H9 (cell line): ENCODE measurements around the gene RNF114. TPM values are rescaled to one million over a fixed set of nuclear protein-coding genes. Genes with fewer than 3 reads are reported as not detected.

Experiments
- DNase-seq: peaks from one replicate; pipeline ENCODE4 v3.0.0-alpha.2; 2017
- H2AFZ ChIP-seq: one replicate; pipeline ENCODE4 v1.6.1; 2013; ENCODE audit warnings: mild to moderate bottlenecking, low read length, control low read depth, moderate library complexity
- H2AK5ac ChIP-seq: 2 replicates; pipeline ENCODE4 v1.6.1; 2013; ENCODE audit warnings: low read length, control low read depth, mixed read lengths; ENCODE audit not compliant: insufficient read length
- H2BK120ac ChIP-seq: one replicate; pipeline ENCODE4 v1.6.1; 2013; ENCODE audit warnings: low read depth, mild to moderate bottlenecking, low read length, control low read depth, inconsistent platforms; ENCODE audit not compliant: poor library complexity, severe bottlenecking
- H2BK12ac ChIP-seq: 2 replicates; pipeline ENCODE4 v1.6.1; 2013; ENCODE audit warnings: low read length, control low read depth, mixed read lengths, low read depth; ENCODE audit not compliant: insufficient read length
- H2BK15ac ChIP-seq: 2 replicates; pipeline ENCODE4 v1.6.1; 2013; ENCODE audit warnings: low read depth, low read length, control low read depth
- H2BK20ac ChIP-seq: one replicate; pipeline ENCODE4 v1.6.1; 2013; ENCODE audit warnings: low read depth, mild to moderate bottlenecking, low read length, control low read depth, inconsistent platforms; ENCODE audit not compliant: poor library complexity, severe bottlenecking
- H2BK5ac ChIP-seq: 2 replicates; pipeline ENCODE4 v1.6.1; 2013; ENCODE audit warnings: low read length, control low read depth, mixed read lengths; ENCODE audit not compliant: insufficient read length
- H3K14ac ChIP-seq: 2 replicates; pipeline ENCODE4 v1.6.1; 2013; ENCODE audit warnings: low read length, control low read depth; ENCODE audit not compliant: insufficient read depth
- H3K18ac ChIP-seq: 2 replicates; pipeline ENCODE4 v1.6.1; 2013; ENCODE audit warnings: low read depth, mild to moderate bottlenecking, mixed read lengths, low read length, control low read depth; ENCODE audit not compliant: insufficient read length
- H3K23ac ChIP-seq: 2 replicates; pipeline ENCODE4 v1.6.1; 2013; ENCODE audit warnings: low read length, control low read depth, mixed read lengths, low read depth; ENCODE audit not compliant: insufficient read length
- H3K23me2 ChIP-seq: 2 replicates; pipeline ENCODE4 v1.6.1; 2013; ENCODE audit warnings: low read depth, mild to moderate bottlenecking, mixed read lengths, low read length, control low read depth; ENCODE audit not compliant: insufficient read length, poor library complexity, severe bottlenecking
- H3K27ac ChIP-seq: 2 replicates; pipeline ENCODE4 v1.5.1; 2013; ENCODE audit warnings: low read length, control low read depth, mixed read lengths, low read depth; ENCODE audit not compliant: insufficient read length
- H3K27me3 ChIP-seq: 2 replicates; pipeline ENCODE4 v1.6.1; 2013; ENCODE audit warnings: low read length, control low read depth, inconsistent platforms; ENCODE audit not compliant: insufficient read depth
- H3K4ac ChIP-seq: 2 replicates; pipeline ENCODE4 v1.6.1; 2013; ENCODE audit warnings: low read depth, mild to moderate bottlenecking, control low read depth, inconsistent platforms, low read length, moderate library complexity
- H3K4me1 ChIP-seq: 2 replicates; pipeline ENCODE4 v1.6.1; 2013; ENCODE audit warnings: low read length, control low read depth, inconsistent platforms; ENCODE audit not compliant: insufficient read depth
- H3K4me2 ChIP-seq: 2 replicates; pipeline ENCODE4 v1.6.1; 2013; ENCODE audit warnings: low read length, control low read depth, mixed read lengths; ENCODE audit not compliant: insufficient read length, insufficient read depth
- H3K56ac ChIP-seq: 2 replicates; pipeline ENCODE4 v1.6.1; 2013; ENCODE audit warnings: low read depth, mild to moderate bottlenecking, mixed read lengths, low read length, control low read depth; ENCODE audit not compliant: insufficient read length
- H3K79me1 ChIP-seq: 2 replicates; pipeline ENCODE4 v1.6.1; 2013; ENCODE audit warnings: low read depth, mild to moderate bottlenecking, moderate library complexity, low read length, control low read depth, inconsistent platforms; ENCODE audit not compliant: insufficient read depth, poor library complexity, severe bottlenecking
- H3K79me2 ChIP-seq: 2 replicates; pipeline ENCODE4 v1.6.1; 2013; ENCODE audit warnings: low read length, control low read depth, inconsistent platforms; ENCODE audit not compliant: insufficient read depth
- H3K9ac ChIP-seq: 2 replicates; pipeline ENCODE4 v1.6.1; 2013; ENCODE audit warnings: low read length, control low read depth, mixed read lengths; ENCODE audit not compliant: insufficient read length; ENCODE audit errors: extremely low read depth
- H3K9me3 ChIP-seq: one replicate; pipeline ENCODE4 v1.6.1; 2013; ENCODE audit warnings: low read depth, low read length, inconsistent platforms; ENCODE audit not compliant: control insufficient read depth
- H3T11ph ChIP-seq: one replicate; pipeline ENCODE4 v1.6.1; 2013; ENCODE audit warnings: mild to moderate bottlenecking, low read length, control low read depth, inconsistent platforms
- H4K20me1 ChIP-seq: one replicate; pipeline ENCODE4 v1.6.1; 2013; ENCODE audit not compliant: control insufficient read depth, insufficient read length, insufficient read depth
- H4K5ac ChIP-seq: 2 replicates; pipeline ENCODE4 v1.6.1; 2013; ENCODE audit warnings: low read depth, mild to moderate bottlenecking, mixed read lengths, low read length, control low read depth; ENCODE audit not compliant: insufficient read length
- H4K8ac ChIP-seq: replicated peaks from 2 replicates; pipeline ENCODE4 v1.6.1; 2013; ENCODE audit warnings: low read length, control low read depth, mixed read lengths, low read depth; ENCODE audit not compliant: insufficient read length
- H4K91ac ChIP-seq: 2 replicates; pipeline ENCODE4 v1.6.1; 2013; ENCODE audit warnings: low read depth, mild to moderate bottlenecking, moderate library complexity, mixed read lengths, low read length, control low read depth; ENCODE audit not compliant: insufficient read length
- H3K27ac Mint-ChIP-seq, 3 experiments: 2 replicates in 2 of 3; 3 replicates in 1 of 3; pipeline ENCODE4 v1.8.0; 2020 to 2021; ENCODE audit warnings: mixed read lengths in 3 of 3, mild to moderate bottlenecking in 1 of 3, moderate library complexity in 1 of 3
- H3K27me3 Mint-ChIP-seq: 2 replicates; pipeline ENCODE4 v1.8.0; 2021; ENCODE audit warnings: low read depth, mild to moderate bottlenecking, moderate library complexity, mixed read lengths
- H3K36me3 Mint-ChIP-seq, 3 experiments: 2 replicates in 2 of 3; 3 replicates in 1 of 3; pipeline ENCODE4 v1.8.0; 2020 to 2021; ENCODE audit warnings: low read depth in 3 of 3, mixed read lengths in 3 of 3; ENCODE audit not compliant: insufficient read depth in 1 of 3
- H3K4me1 Mint-ChIP-seq, 2 experiments: 2 replicates each; pipeline ENCODE4 v1.8.0; 2020; ENCODE audit warnings: mixed read lengths in 2 of 2
- H3K4me3 Mint-ChIP-seq, 2 experiments: 2 replicates in 1 of 2; 3 replicates in 1 of 2; pipeline ENCODE4 v1.8.0; 2020 to 2021; ENCODE audit warnings: mild to moderate bottlenecking in 2 of 2, mixed read lengths in 2 of 2, moderate library complexity in 1 of 2
- H3K9me3 Mint-ChIP-seq, 2 experiments: 2 replicates in 1 of 2; 3 replicates in 1 of 2; pipeline ENCODE4 v1.8.0; 2020; ENCODE audit warnings: mild to moderate bottlenecking in 2 of 2, mixed read lengths in 2 of 2, moderate library complexity in 1 of 2
- CTCF ChIP-seq: fragments of 200-600 bp; sonication (generic); conservative IDR thresholded peaks from 3 replicates; pipeline ENCODE4 v1.8.0; 2021; ENCODE audit warnings: antibody characterized with exemption, mild to moderate bottlenecking
- WGBS: extraction: QIAGEN DNeasy Blood & Tissue Kit; methylation state at CpG from one replicate; pipeline ENCODE4 v1.1.7; 2013; ENCODE audit warnings: missing lambda C conversion rate, low lambda C conversion rate, mixed read lengths; ENCODE audit not compliant: insufficient read length; ENCODE audit errors: extremely low coverage; 5-methylcytosine and 5-hydroxymethylcytosine counted together
- total RNA-seq: library from RNA; stranded (reverse); gene quantifications from 2 replicates; pipeline ENCODE4 v1.2.1, GENCODE V29; 2021

Gene RNF114
- total RNA-seq, 1 experiment from 2014 or later: 75.5 TPM

- Histone ChIP-seq H2BK20ac (no peak overlapping the region), H2BK120ac (no peak overlapping the region), H3K79me1 (no peaks in the 10 kb centered on the region), H4K8ac (no peak overlapping the region), H3K79me2 (no peaks in the 10 kb centered on the region), H2AFZ (no peak overlapping the region), H3K9me3 (no peaks in the 10 kb centered on the region), H4K91ac (no peak overlapping the region), H2BK12ac (no peak overlapping the region), H3K9ac (no peak overlapping the region), H3K27me3 (no peaks in the 10 kb centered on the region; the same call in 1 of the 2 replicates), H3K23ac (no peak overlapping the region), H3K23me2 (no peaks in the 10 kb centered on the region), H4K20me1 (no peaks in the 10 kb centered on the region), H3K56ac (no peak overlapping the region), H2AK5ac (no peak overlapping the region), H3K14ac (no peak overlapping the region), H2BK5ac (no peak overlapping the region), H3K27ac (no peak overlapping the region), H4K5ac (no peak overlapping the region), H3K18ac (no peak overlapping the region), H3T11ph (no peak overlapping the region), H3K4ac (no peak overlapping the region), H3K4me1 (no peaks in the 10 kb centered on the region), H2BK15ac (no peak overlapping the region), H3K4me2 (no peak overlapping the region)
- Mint-ChIP-seq H3K27ac (no peak overlapping the region), H3K4me1 (peaks cover 0 to 8% of the 10 kb centered on the region in 2 experiments; a peak in 2 of 4 replicates), H3K36me3 (no peaks in the 10 kb centered on the region), H3K9me3 (no peaks in the 10 kb centered on the region), H3K27me3 (peaks cover 3% of the 10 kb centered on the region), H3K4me3 (no peak overlapping the region)
- WGBS: no CpG with 5 or more reads among the region's 4 CpGs
- DNase-seq: no peak
- no peak for TF ChIP-seq CTCF
Observed at GRCh38 chr20:50003253-50003656, 67.1 kb downstream of the RNF114 start.

Other genes with a start within 250 kb of the RNF114 start
- 75.9 and 77.0 TPM in 2 replicates for gene B4GALT5, start 222.5 kb upstream of the RNF114 start, total RNA-seq
- gene SLC9A8, start 123.6 kb upstream of the RNF114 start, total RNA-seq: 7.5 and 7.9 TPM in 2 replicates
- gene SPATA2, start 20.9 kb upstream of the RNF114 start, total RNA-seq: 9.6 and 9.8 TPM in 2 replicates
- 6.4 and 7.0 TPM in 2 replicates for gene SNAI1, start 46.6 kb downstream of the RNF114 start, total RNA-seq
- gene UBE2V1, start 176.8 kb downstream of the RNF114 start, total RNA-seq: 152 and 165 TPM in 2 replicates
- 29.3 and 32.4 TPM in 2 replicates for gene PEDS1, start 217.3 kb downstream of the RNF114 start, total RNA-seq